HepG2 (cell line): Measurements from ENCODE around the gene LOXL4. TPM values are rescaled to one million over a fixed set of nuclear protein-coding genes. Genes with fewer than 3 reads are reported as not detected.

Source experiments
- ATF7 ChIP-seq, 2 experiments: fragments of 450-650 bp in 1 of 2; sonication (generic) in 1 of 2; formaldehyde crosslinking in 1 of 2; IDR thresholded peaks; 2 replicates each; pipeline versions ENCODE4 v1.4.0 to v1.6.1; 2016 to 2020; ENCODE audit warnings: antibody characterized with exemption in 1 of 2, mild to moderate bottlenecking in 1 of 2, missing genetic modification reagents in 1 of 2
- FOXK1 ChIP-seq: sonication (generic); formaldehyde crosslinking; IDR thresholded peaks from 2 replicates; pipeline ENCODE4 v1.4.0; 2020; ENCODE audit warnings: low read depth, missing genetic modification reagents, borderline replicate concordance
- HOXA3 ChIP-seq: sonication (generic); formaldehyde crosslinking; IDR thresholded peaks from 2 replicates; pipeline ENCODE4 v1.5.0; 2020; ENCODE audit warnings: missing genetic modification reagents
- HOXD1 ChIP-seq: sonication (generic); formaldehyde crosslinking; IDR thresholded peaks from 2 replicates; pipeline ENCODE4 v1.5.0; 2020; ENCODE audit warnings: missing genetic modification reagents
- KLF16 ChIP-seq, 2 experiments: sonication (generic) in 1 of 2; formaldehyde crosslinking in 1 of 2; IDR thresholded peaks; 2 replicates each; pipeline versions ENCODE4 v1.6.1 to v1.8.0; 2016 to 2023; ENCODE audit warnings: missing genetic modification reagents in 2 of 2, missing compliant biosample characterization in 1 of 2
- PBX2 ChIP-seq: IDR thresholded peaks from 2 replicates; pipeline ENCODE4 v1.6.1; 2016; ENCODE audit warnings: control low read depth
- RFXAP ChIP-seq: sonication (generic); formaldehyde crosslinking; IDR thresholded peaks from 2 replicates; pipeline ENCODE4 v1.4.0; 2020; ENCODE audit warnings: missing genetic modification reagents, borderline replicate concordance
- TBX3 ChIP-seq: fragments of 450-650 bp; IDR thresholded peaks from 2 replicates; pipeline ENCODE4 v1.6.1; 2017; ENCODE audit warnings: antibody characterized with exemption, mild to moderate bottlenecking, inconsistent platforms, borderline replicate concordance
- TCF7 ChIP-seq: sonication (generic); IDR thresholded peaks from 2 replicates; pipeline ENCODE4 v1.6.1; 2016; ENCODE audit warnings: antibody characterized with exemption, low read depth
- ZBTB43 ChIP-seq: sonication (generic); formaldehyde crosslinking; conservative IDR thresholded peaks from 2 replicates; pipeline ENCODE4 v1.4.0; 2020; ENCODE audit warnings: missing genetic modification reagents
- ZBTB7A ChIP-seq: sonication (generic); formaldehyde crosslinking; IDR thresholded peaks from 2 replicates; pipeline ENCODE4 v1.8.0; 2022; ENCODE audit warnings: mild to moderate bottlenecking, missing genetic modification reagents
- ZNF318 ChIP-seq: sonication (generic); formaldehyde crosslinking; IDR thresholded peaks from 2 replicates; pipeline ENCODE4 v1.4.0; 2020; ENCODE audit warnings: mild to moderate bottlenecking, missing genetic modification reagents
- ZNF331 ChIP-seq: sonication (generic); formaldehyde crosslinking; IDR thresholded peaks from 2 replicates; pipeline ENCODE4 v1.4.0; 2020; ENCODE audit warnings: missing genetic modification reagents
- ZNF746 ChIP-seq: sonication (generic); formaldehyde crosslinking; IDR thresholded peaks from 2 replicates; pipeline ENCODE4 v1.8.0; 2022; ENCODE audit warnings: mild to moderate bottlenecking, missing genetic modification reagents
- polyA plus RNA-seq, 8 experiments: library from polyadenylated mRNA; depleted of rRNA in 3 of 8; stranded (reverse) in 7 of 8; unstranded in 1 of 8; fragments of >200 nt; fragmentation: Illumina TruSeq in 4 of 8; extraction: Trizol in 4 of 8; gene quantifications; 2 replicates each; pipeline versions ENCODE4 v1.2.1 to v1.2.3, GENCODE V29; 2011 to 2016; ENCODE audit warnings: low read depth in 4 of 8, missing spikeins in 1 of 8, mixed read lengths in 1 of 8; ENCODE audit not compliant: insufficient read depth in 1 of 8
- total RNA-seq, 5 experiments: library from RNA; depleted of rRNA; stranded (reverse); fragments of >200 nt; fragmentation: Illumina TruSeq; extraction: Trizol; gene quantifications; 2 replicates each; pipeline ENCODE4 v1.2.3, GENCODE V29; 2016; ENCODE audit warnings: low read depth in 1 of 5
- TF ChIP-seq, protein P1 (sequence below): IDR thresholded peaks from 2 replicates; pipeline ENCODE4 v1.6.1; 2018; ENCODE audit warnings: missing genetic modification reagents
- TF ChIP-seq, protein P2 (sequence below): sonication (generic); formaldehyde crosslinking; IDR thresholded peaks from 2 replicates; pipeline ENCODE4 v1.4.0; 2020; ENCODE audit warnings: mild to moderate bottlenecking, missing genetic modification reagents

Gene LOXL4
- total and polyA plus RNA-seq, 2 of the 13 experiments (the other 11 are each of a cell fraction or from before 2014, with no cell fraction given), result 8.8 to 21.1 TPM

DNA sequence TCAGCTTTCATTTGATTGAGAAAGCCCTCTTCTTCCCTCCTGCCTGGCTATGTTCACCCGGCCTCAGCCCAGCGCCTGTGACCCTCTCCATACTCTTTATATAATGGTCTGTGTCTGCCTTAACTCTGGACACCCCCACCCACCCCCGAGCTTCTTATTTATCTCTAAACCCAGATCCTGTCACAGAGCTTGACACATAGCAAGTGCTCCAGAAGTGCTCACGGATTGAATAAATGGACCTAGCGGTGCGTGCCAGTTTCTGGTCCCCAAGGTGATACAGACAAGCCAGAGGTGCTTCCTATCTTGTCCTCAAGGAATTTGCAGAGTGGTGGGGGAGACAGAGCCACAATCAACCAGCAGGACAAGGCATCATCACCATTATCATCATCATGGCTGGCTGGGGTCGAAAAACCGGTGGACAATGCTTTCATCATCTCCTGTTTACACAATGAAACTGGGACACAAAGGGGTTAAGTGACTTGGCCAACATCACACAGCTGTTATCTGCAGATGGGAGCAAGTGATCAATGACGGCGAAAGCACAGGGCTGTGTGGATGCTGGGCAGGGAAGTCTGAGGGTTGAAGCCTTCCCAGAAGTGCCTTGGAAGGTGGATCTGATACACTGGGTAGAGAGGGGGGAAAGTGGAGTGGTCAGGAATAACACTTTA is 2.2 kb upstream of the LOXL4 start (continued):
- TF ChIP-seq ZNF318 (CRISPR knock-in tag), result no peak
- TF ChIP-seq FOXK1 (CRISPR knock-in tag), result peak; percentile 78; the same call in 1 of the 2 replicates
- peak; percentile 65; the same call in 1 of the 2 replicates for TF ChIP-seq ZBTB7A (CRISPR knock-in tag)
- peak; percentile 63; the same call in 1 of the 2 replicates for TF ChIP-seq RFXAP (CRISPR knock-in tag)
- TF ChIP-seq TBX3, result 0 out of 2 replicates have a peak, but pooled peaks have one; percentile 26
- TF ChIP-seq TCF7, result peak; percentile 80
- 0 out of 2 replicates have a peak, but pooled peaks have one; percentile 64 for TF ChIP-seq HOXD1 (CRISPR knock-in tag)
- TF ChIP-seq ZNF331 (CRISPR knock-in tag), result 0 out of 2 replicates have a peak, but pooled peaks have one; percentile 69
- TF ChIP-seq KLF16 (CRISPR knock-in tag; IDR thresholded peaks at IDR 0.05), result peak in 1 of 2 experiments; percentile 87; a peak in 2 of 4 replicates
- TF ChIP-seq ZNF746 (CRISPR knock-in tag), result 0 out of 2 replicates have a peak, but pooled peaks have one; percentile 57
- peak; percentile 88; the same call in 1 of the 2 replicates for TF ChIP-seq HOXA3 (CRISPR knock-in tag)
- 0 out of 2 replicates have a peak, but pooled peaks have one; percentile 22 for TF ChIP-seq ZBTB43 (CRISPR knock-in tag)
- 0 out of 2 replicates have a peak, but pooled peaks have one; percentile 25 for TF ChIP-seq ATF7 (IDR thresholded peaks at IDR 0.05)
- peak; percentile 72; the same call in 1 of the 2 replicates for TF ChIP-seq ATF7 (CRISPR knock-in tag; IDR thresholded peaks at IDR 0.05)
- TF ChIP-seq PBX2 (CRISPR knock-in tag), result no peak
- TF ChIP-seq, protein P1, sequence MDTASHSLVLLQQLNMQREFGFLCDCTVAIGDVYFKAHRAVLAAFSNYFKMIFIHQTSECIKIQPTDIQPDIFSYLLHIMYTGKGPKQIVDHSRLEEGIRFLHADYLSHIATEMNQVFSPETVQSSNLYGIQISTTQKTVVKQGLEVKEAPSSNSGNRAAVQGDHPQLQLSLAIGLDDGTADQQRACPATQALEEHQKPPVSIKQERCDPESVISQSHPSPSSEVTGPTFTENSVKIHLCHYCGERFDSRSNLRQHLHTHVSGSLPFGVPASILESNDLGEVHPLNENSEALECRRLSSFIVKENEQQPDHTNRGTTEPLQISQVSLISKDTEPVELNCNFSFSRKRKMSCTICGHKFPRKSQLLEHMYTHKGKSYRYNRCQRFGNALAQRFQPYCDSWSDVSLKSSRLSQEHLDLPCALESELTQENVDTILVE (CRISPR knock-in tag), result peak; percentile 86; the same call in 1 of the 2 replicates
- TF ChIP-seq, protein P2, sequence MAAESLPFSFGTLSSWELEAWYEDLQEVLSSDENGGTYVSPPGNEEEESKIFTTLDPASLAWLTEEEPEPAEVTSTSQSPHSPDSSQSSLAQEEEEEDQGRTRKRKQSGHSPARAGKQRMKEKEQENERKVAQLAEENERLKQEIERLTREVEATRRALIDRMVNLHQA (CRISPR knock-in tag), result 0 out of 2 replicates have a peak, but pooled peaks have one; percentile 88
